GM12878 (cell line): Measurements from ENCODE around the gene METAP1D. TPM values are rescaled to one million over a fixed set of nuclear protein-coding genes. Genes with fewer than 3 reads are reported as not detected.

Source experiments
- ATAC-seq: fragments of 200-7000 bp; cut with Tn5 transposase; 3 replicates; pipeline ENCODE4 v1.9.1; 2020; ENCODE audit warnings: mild to moderate bottlenecking, moderate library complexity
- BruUV-seq: library from RNA; stranded (reverse); fragments of 400-500 nt; replicated peaks from 2 replicates; lab custom pipeline; 2021; lab: Mats Ljungman, UMichigan
- CTCF ChIA-PET: fragments of 300-600 bp; sonication (Branson Sonifier 250); formaldehyde crosslinking; extraction: SDS; loops from one replicate; lab custom pipeline; 2021; ENCODE audit warnings: inconsistent platforms; lab: Yijun Ruan, JAX
- POLR2A ChIA-PET: fragments of 350-600 bp; formaldehyde crosslinking; extraction: SDS; loops from one replicate; lab custom pipeline; 2021; ENCODE audit warnings: inconsistent platforms; lab: Charles Lee
- RAD21 ChIA-PET: fragments of 300-600 bp; sonication (Branson Sonifier 250); formaldehyde crosslinking; loops from one replicate; lab custom pipeline; 2023; ENCODE audit warnings: antibody characterized with exemption; ENCODE audit not compliant: unreplicated experiment; lab: Charles Lee
- SMC1A ChIA-PET: fragments of 300-600 bp; sonication (Branson Sonifier 250); formaldehyde crosslinking; loops from one replicate; lab custom pipeline; 2023; ENCODE audit not compliant: unreplicated experiment, uncharacterized antibody; lab: Charles Lee
- DNase-seq: peaks from one replicate; pipeline ENCODE4 v3.0.0-alpha.2; 2011; ENCODE audit warnings: low read depth, low spot score
- FAIRE-seq: peaks from 3 replicates; lab custom pipeline; 2011; peaks lifted over from hg19 to GRCh38; lab: Jason Lieb, UNC
- H2AFZ ChIP-seq: 2 replicates; pipeline ENCODE4 v1.6.0; 2011; ENCODE audit warnings: low read depth, low read length, control low read depth; ENCODE audit not compliant: control insufficient read depth
- H3K27ac ChIP-seq: 2 replicates; pipeline ENCODE4 v1.5.1; 2011; ENCODE audit warnings: control low read depth; ENCODE audit not compliant: control insufficient read depth, insufficient read depth
- H3K27me3 ChIP-seq, 2 experiments: replicated peaks in 1 of 2; 2 replicates each; pipeline versions ENCODE4 v1.6.0 to v1.6.1; 2011; ENCODE audit warnings: low read length in 1 of 2; ENCODE audit not compliant: control insufficient read depth in 2 of 2, insufficient read depth in 2 of 2
- H3K36me3 ChIP-seq, 2 experiments: 2 replicates each; pipeline ENCODE4 v1.5.1; 2011; ENCODE audit warnings: low read length in 1 of 2; ENCODE audit not compliant: control insufficient read depth in 2 of 2, insufficient read depth in 2 of 2
- H3K4me1 ChIP-seq: 2 replicates; pipeline ENCODE4 v1.6.1; 2011; ENCODE audit warnings: mild to moderate bottlenecking, low read length, moderate library complexity, mixed read lengths; ENCODE audit not compliant: control insufficient read depth, insufficient read depth
- H3K4me2 ChIP-seq: 2 replicates; pipeline ENCODE4 v1.6.0; 2011; ENCODE audit warnings: control low read depth; ENCODE audit not compliant: control insufficient read depth, insufficient read depth
- H3K4me3 ChIP-seq: fragments of 200-600 bp; sonication (generic); 2 replicates; pipeline ENCODE4 v1.5.1; 2016
- H3K79me2 ChIP-seq: 2 replicates; pipeline ENCODE4 v1.6.0; 2011; ENCODE audit warnings: low read length; ENCODE audit not compliant: control insufficient read depth, insufficient read depth
- H3K9ac ChIP-seq: 2 replicates; pipeline ENCODE4 v1.8.0; 2011; ENCODE audit warnings: low read length, control low read depth, mixed read lengths; ENCODE audit not compliant: control insufficient read depth, insufficient read depth
- H3K9me3 ChIP-seq: replicated peaks from 3 replicates; pipeline ENCODE4 v1.5.1; 2011; ENCODE audit warnings: mild to moderate bottlenecking, low read length; ENCODE audit not compliant: control insufficient read depth, insufficient read depth
- H4K20me1 ChIP-seq: 2 replicates; pipeline ENCODE4 v1.6.0; 2011; ENCODE audit not compliant: control insufficient read depth, insufficient read depth
- BRCA1 ChIP-seq: IDR thresholded peaks from 2 replicates; pipeline ENCODE4 v1.6.1; 2011; ENCODE audit warnings: low read depth, low read length, improper control_type of control experiment
- CBFB ChIP-seq: IDR thresholded peaks from 2 replicates; pipeline ENCODE4 v1.6.1; 2016; ENCODE audit warnings: antibody characterized with exemption, low read depth
- CEBPB ChIP-seq, 2 experiments: fragments of 150-350 bp in 1 of 2; IDR thresholded peaks; 2 replicates each; pipeline ENCODE4 v1.6.1; 2012 to 2014; ENCODE audit warnings: low read depth in 2 of 2, low read length in 2 of 2, borderline replicate concordance in 1 of 2, inconsistent platforms in 1 of 2
- E2F8 ChIP-seq: fragments of 450-650 bp; IDR thresholded peaks from 2 replicates; pipeline ENCODE4 v1.6.1; 2018; ENCODE audit warnings: mild to moderate bottlenecking, low read depth, moderate library complexity; ENCODE audit not compliant: partially characterized antibody
- FOXK2 ChIP-seq: fragments of 450-650 bp; IDR thresholded peaks from 2 replicates; pipeline ENCODE4 v1.6.1; 2017; ENCODE audit warnings: mild to moderate bottlenecking, moderate library complexity
- USF2 ChIP-seq: IDR thresholded peaks from 2 replicates; pipeline ENCODE4 v1.6.1; 2011; ENCODE audit warnings: low read depth, low read length, improper control_type of control experiment, borderline replicate concordance
- WGBS: methylation state at CpG from one replicate; pipeline ENCODE4 v1.1.6; 2016; ENCODE audit warnings: low lambda C conversion rate; ENCODE audit not compliant: insufficient replicate concordance, insufficient coverage; ENCODE audit errors: missing lambda C conversion rate; 5-methylcytosine and 5-hydroxymethylcytosine counted together
- in situ Hi-C: fragments of 300-500 bp; cut with MboI; formaldehyde crosslinking; loops from 9 replicates; pipeline ENCODE4 v1.14.3; 2018; ENCODE audit warnings: mixed read lengths
- intact Hi-C: fragments of 100-400 bp; cut with micrococcal nuclease; formaldehyde crosslinking; loops from one replicate; pipeline ENCODE4 v1.14.2; 2022; ENCODE audit not compliant: unreplicated experiment
- polyA plus RNA-seq, 11 experiments: library from polyadenylated mRNA; depleted of rRNA in 4 of 11; unstranded in 6 of 11; stranded (reverse) in 5 of 11; fragments of >200 nt; fragmentation: Nextera tagmentation in 4 of 11; fragmentation: Illumina TruSeq in 1 of 11; extraction: Ambion mirVana in 4 of 11; extraction: Trizol in 1 of 11; gene quantifications; 1 replicate in 1 of 11; 2 replicates in 10 of 11; pipeline versions ENCODE4 v1.2.1 to v1.2.3, GENCODE V29; 2011 to 2016; ENCODE audit warnings: inconsistent platforms in 2 of 11, missing spikeins in 2 of 11, low read depth in 1 of 11
- total RNA-seq, 4 experiments: library from RNA; depleted of rRNA in 3 of 4; stranded (reverse); fragments of >200 nt in 3 of 4; fragmentation: Illumina TruSeq in 1 of 4; extraction: Trizol in 1 of 4; gene quantifications; 2 replicates each; pipeline versions ENCODE4 v1.2.1 to v1.2.3, GENCODE V29; 2013 to 2021

The METAP1D gene
- total and polyA plus RNA-seq, 10 of the 15 experiments (the other 5 are each of a cell fraction or from before 2014, with no cell fraction given) = 4.5 to 12.1 (median 7.8) TPM

- ChIA-PET POLR2A (no interaction called here), CTCF (no interaction called here), SMC1A (interaction anchor here (1.2 kb wide), 1 partner anchor 17 kb away, joined by 3 read pairs; no protein-coding TSS in a partner anchor), RAD21 (no interaction called here)
- no peaks in the 10 kb centered on the region for H3K4me1 ChIP-seq
- peaks cover 1 to 7% of the 10 kb centered on the region in 2 experiments; a peak in 2 of 4 replicates for H3K36me3 ChIP-seq
- no TSS peak for BruUV-seq
- no peaks in the 10 kb centered on the region for H3K27me3 ChIP-seq
- in situ Hi-C loops (no loop called here), intact Hi-C loops (no loop called here)
- no peaks in the 10 kb centered on the region for H3K79me2 ChIP-seq
- TF ChIP-seq FOXK2 (no peak), CBFB (no peak), USF2 (no peak), BRCA1 (no peak), CEBPB (IDR thresholded peaks at IDR 0.05; ENCODE audit: borderline replicate concordance in 1 of 2, low read depth in 2 of 2, low read length in 2 of 2) (no peak), E2F8 (no peak)
- no peak overlapping the region for H2AFZ ChIP-seq
- H3K9ac ChIP-seq = no peak overlapping the region
- WGBS = 83% methylated on average over 3 of the region's 3 CpGs
- ATAC-seq (no peak), DNase-seq (no peak), FAIRE-seq (no peak)
- H3K9me3 ChIP-seq = no peaks in the 10 kb centered on the region
- H3K4me2 ChIP-seq = no peak overlapping the region
- no peak overlapping the region for H3K27ac ChIP-seq
- H4K20me1 ChIP-seq = no peaks in the 10 kb centered on the region
- no peak overlapping the region for H3K4me3 ChIP-seq
Observed at GRCh38 chr2:171965661-171966060, 34.1 kb upstream of the METAP1D start.
